SK-N-MC (cell line): Measurements from ENCODE around the gene NLRC3.

Source experiments
- EZH2 ChIP-seq: fragments of 200-600 bp; sonication (generic); IDR thresholded peaks from one replicate; pipeline ENCODE4 v1.6.1; 2017; ENCODE audit warnings: antibody characterized with exemption
- POLR2AphosphoS5 ChIP-seq: IDR thresholded peaks from 2 replicates; pipeline ENCODE4 v1.6.1; 2012; ENCODE audit warnings: mild to moderate bottlenecking, low read depth, low read length, borderline replicate concordance

DNA sequence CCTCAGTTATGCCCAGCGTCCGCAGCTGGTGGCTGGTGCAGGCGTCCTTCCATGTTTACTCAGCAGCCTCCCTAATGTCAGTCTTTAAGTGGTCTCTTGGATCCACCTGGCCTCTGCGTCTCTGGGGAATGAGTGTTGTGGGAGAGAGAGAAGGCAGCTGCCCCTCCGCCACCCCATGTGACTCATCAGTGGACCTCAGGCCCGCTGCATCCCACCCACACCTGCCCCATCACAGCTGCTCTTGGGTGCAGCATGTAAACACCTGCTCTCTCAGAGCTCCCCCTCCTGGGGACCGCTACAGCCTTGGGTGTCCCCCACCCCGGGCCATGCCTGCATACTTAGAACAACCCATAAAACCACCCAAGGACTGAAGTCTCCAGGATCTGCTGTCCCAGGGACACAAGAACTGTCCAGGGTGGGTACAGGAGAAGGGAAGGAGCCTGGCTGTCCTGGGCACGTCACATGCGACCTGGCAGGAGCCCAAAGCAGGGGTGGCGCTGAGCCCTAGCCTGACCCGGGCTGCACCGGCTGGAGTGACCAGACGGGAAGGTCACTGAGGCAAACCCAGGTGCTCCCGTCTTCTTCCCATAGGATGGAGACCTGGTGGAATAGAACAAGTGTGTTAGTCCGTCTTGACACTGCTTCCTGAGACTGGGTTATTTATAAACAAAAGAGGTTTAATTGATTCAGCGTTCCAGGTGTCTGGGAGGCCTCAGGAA is 86.1 kb downstream of the NLRC3 start:
- TF ChIP-seq EZH2 = no peak
- no peak for TF ChIP-seq POLR2AphosphoS5
